Keratinocyte (primary cell): Measurements from ENCODE around the gene WDFY2.

Source experiments
- EZH2 ChIP-seq: IDR thresholded peaks from one replicate; pipeline ENCODE4 v1.6.1; 2012; ENCODE audit warnings: inconsistent platforms, mild to moderate bottlenecking, low read length, moderate library complexity
- TF ChIP-seq, protein P1 (sequence below), 3 experiments: IDR thresholded peaks in 1 of 3; conservative IDR thresholded peaks in 1 of 3; optimal IDR thresholded peaks in 1 of 3; 2 replicates in 2 of 3; 3 replicates in 1 of 3; pipeline versions ENCODE3 to v1.5.1; 2011; ENCODE audit warnings: low read length in 3 of 3, mild to moderate bottlenecking in 3 of 3, moderate library complexity in 2 of 3, control low read depth in 1 of 3, inconsistent platforms in 1 of 3; ENCODE audit not compliant: insufficient read depth in 2 of 3; ENCODE audit errors: extremely low read depth in 1 of 3

DNA sequence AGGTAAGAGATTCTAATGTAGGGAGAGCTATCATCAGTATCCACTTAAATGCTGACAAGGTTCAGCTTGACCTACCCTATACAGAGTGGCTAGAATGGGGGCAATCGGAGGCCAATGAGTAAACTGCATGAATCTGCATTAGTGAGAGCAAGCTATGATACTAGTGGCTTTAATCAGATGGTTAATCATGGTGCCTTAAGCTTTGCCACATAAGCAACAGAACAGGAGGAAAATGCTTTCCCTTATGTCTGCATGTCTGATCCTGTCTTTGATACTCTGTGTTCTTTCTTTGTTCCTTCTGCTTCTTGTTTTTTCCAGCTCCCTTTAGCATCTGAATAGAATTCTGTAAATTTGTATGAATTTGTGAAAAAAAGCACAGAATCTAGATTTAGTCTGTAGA, 91.1 kb downstream of the WDFY2 start:
- TF ChIP-seq, protein P1, sequence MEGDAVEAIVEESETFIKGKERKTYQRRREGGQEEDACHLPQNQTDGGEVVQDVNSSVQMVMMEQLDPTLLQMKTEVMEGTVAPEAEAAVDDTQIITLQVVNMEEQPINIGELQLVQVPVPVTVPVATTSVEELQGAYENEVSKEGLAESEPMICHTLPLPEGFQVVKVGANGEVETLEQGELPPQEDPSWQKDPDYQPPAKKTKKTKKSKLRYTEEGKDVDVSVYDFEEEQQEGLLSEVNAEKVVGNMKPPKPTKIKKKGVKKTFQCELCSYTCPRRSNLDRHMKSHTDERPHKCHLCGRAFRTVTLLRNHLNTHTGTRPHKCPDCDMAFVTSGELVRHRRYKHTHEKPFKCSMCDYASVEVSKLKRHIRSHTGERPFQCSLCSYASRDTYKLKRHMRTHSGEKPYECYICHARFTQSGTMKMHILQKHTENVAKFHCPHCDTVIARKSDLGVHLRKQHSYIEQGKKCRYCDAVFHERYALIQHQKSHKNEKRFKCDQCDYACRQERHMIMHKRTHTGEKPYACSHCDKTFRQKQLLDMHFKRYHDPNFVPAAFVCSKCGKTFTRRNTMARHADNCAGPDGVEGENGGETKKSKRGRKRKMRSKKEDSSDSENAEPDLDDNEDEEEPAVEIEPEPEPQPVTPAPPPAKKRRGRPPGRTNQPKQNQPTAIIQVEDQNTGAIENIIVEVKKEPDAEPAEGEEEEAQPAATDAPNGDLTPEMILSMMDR (optimal IDR thresholded peaks at IDR 0.05 in 1 of 3, IDR thresholded peaks at IDR 0.05 in 1 of 3, conservative IDR thresholded peaks at IDR 0.05 in 1 of 3; ENCODE audit: extremely low read depth in 1 of 3, insufficient read depth in 2 of 3, low read length in 3 of 3), result no peak
- no peak for TF ChIP-seq EZH2
